Mononuclear cell (primary cell): ENCODE measurements around the gene NAA10. TPM values are rescaled to one million over a fixed set of nuclear protein-coding genes. Genes with fewer than 3 reads are reported as not detected.

Experiments
- H3K27me3 ChIP-seq: 2 replicates; pipeline ENCODE4 v1.6.0; 2011; ENCODE audit warnings: low read length, control low read depth; ENCODE audit not compliant: insufficient read depth
- H3K4me1 ChIP-seq: 2 replicates; pipeline ENCODE4 v1.5.1; 2011; ENCODE audit warnings: mild to moderate bottlenecking, low read length, control low read depth; ENCODE audit not compliant: insufficient read depth
- H3K4me3 ChIP-seq: 2 replicates; pipeline ENCODE4 v1.5.1; 2011; ENCODE audit warnings: mild to moderate bottlenecking, low read length, moderate library complexity
- H3K9me3 ChIP-seq: 2 replicates; pipeline ENCODE4 v1.5.1; 2011; ENCODE audit warnings: low read depth, mild to moderate bottlenecking, control low read depth, low read length
- total RNA-seq: library from RNA; depleted of rRNA; stranded (reverse); fragments of >200 nt; gene quantifications from one replicate; pipeline ENCODE4 v1.2.3, GENCODE V29; 2012

NAA10 gene
- total RNA-seq, 1 donor: 22.0 TPM

DNA sequence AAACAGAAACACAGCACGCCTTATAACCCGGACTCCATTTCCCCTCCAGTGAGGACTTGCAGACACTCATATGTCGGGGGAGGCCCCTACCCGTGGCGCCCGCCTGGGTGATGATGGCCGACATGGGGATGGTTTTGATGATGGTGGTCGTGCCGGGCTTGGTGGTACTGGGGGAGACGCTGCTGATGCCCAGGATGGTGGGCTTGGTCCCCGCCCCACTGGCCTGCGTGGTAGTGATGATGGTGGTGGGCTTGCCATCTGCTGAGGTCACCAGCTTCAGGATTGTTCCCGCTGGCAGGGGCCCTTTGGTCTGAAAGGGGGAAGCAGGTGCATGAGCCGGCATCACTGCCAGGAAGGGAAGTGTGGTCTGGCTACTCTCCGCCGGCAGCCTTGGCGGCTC lies 22.4 kb upstream of the NAA10 start:
- Histone ChIP-seq H3K27me3 (no peaks in the 10 kb centered on the region), H3K4me1 (no peaks in the 10 kb centered on the region), H3K9me3 (no peaks in the 10 kb centered on the region), H3K4me3 (no peak overlapping the region)

DNA sequence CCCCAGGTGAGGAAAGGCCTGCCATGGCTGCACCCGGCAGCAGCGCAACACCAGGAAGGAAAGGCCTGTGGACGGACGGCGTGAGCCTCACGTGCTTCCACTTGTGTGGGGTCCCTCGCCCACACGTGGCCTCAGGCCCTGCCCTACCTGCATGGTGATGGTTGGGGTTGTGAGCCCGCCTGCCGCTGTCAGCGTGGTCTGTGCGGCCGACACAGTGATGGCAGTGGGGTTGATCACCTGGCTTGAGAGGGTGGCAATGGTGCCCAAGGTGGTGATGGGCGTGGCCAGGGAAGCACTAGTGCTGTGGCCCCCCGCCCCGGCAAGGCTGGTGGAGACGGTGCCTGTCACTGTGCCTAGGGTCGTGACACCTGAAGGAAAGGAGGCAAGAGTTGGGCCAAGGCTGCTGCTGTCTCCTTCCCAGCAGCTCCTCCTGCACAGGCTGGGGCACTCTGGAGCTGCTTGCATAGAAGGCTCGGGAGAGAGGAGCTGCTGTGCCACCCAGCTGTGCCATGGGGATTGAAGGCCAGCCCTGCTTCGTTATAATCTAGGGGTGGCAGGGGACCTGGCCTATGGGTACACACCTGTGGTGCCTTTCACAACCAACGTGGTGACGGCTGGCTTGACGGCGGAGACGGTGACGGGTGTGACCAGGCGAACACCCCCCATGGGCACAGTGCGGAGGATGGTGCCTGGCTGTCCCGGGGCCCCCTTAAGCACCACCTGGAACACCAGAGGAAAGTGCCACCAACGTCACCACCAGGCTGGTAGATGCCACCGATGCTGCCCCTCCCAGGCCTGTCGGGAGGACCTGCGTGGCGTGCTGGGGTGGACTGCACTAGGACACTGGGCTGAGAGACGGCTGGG lies 21.4 kb upstream of the NAA10 start:
- H3K4me1 ChIP-seq: no peaks in the 10 kb centered on the region
- no peaks in the 10 kb centered on the region for H3K27me3 ChIP-seq
- H3K4me3 ChIP-seq: no peak overlapping the region
- no peaks in the 10 kb centered on the region for H3K9me3 ChIP-seq

DNA sequence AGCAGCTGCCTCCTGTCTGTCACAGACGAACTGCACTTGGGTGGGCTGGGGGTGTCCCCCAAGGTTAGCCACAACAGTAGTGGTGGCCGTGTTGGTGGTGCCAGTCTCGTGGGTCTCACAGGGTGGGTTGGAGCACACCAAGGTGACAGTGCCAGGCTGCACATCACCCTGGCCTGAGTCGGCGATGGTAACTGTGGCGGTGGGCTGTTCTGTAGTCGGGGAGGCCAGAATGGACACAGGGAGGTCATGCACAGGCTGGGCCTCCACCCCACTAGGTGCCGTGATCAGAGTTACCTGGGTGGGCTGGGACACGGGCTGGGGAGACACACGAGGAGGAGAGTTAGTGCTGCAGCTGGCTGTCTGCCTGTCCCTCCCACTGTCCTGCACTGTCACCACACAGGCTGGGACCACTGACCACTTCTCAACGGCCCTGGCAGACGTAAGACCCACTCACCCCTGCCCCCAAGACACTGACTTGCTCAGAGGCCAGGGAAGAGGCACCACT lies 20.4 kb upstream of the NAA10 start:
- H3K9me3 ChIP-seq: no peaks in the 10 kb centered on the region
- H3K4me1 ChIP-seq: no peaks in the 10 kb centered on the region

GRCh38 chrX:153954558-153955227 lies 19.9 kb upstream of the NAA10 start:
- H3K4me1 ChIP-seq: no peaks in the 10 kb centered on the region
- H3K9me3 ChIP-seq: no peaks in the 10 kb centered on the region
- H3K4me3 ChIP-seq: no peak overlapping the region
- H3K27me3 ChIP-seq: no peaks in the 10 kb centered on the region

More for the DNA sequence above, 20.4 kb upstream of the NAA10 start:
- Histone ChIP-seq H3K27me3 (no peaks in the 10 kb centered on the region), H3K4me3 (no peak overlapping the region)

DNA sequence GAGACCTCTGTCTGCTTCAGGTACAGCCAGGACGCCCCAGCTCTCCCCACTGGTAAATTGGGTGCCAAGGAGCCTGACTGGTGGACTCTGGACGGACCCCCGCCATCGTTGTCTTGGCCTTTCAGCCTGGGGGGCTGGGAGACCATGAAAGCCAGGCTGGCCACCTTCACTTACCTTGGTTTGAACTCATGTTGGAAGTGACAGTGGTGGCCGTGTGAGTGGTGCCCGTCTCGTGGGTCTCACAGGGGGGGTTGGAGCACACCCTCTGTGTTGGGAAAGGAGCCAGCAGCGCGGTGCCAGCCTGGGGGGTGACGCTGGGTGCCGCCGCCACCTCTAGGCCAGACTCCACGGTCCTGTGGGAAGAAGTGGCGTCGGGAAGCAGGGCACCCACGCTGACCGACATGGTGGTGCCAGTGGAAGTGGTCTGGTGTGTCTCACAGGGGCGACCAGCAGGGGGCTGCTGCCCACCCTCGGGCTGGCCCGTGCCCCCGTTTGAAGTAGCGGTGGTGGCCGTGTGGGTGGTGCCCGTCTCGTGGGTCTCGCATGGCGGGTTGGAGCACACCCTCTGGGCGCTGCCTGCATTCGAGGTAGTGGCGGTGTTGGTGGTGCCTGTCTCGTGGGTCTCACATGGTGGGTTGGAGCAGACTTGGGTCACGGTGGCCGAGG lies 19.2 kb upstream of the NAA10 start:
- H3K9me3 ChIP-seq: no peaks in the 10 kb centered on the region
- H3K4me3 ChIP-seq: no peak overlapping the region
- H3K4me1 ChIP-seq: no peaks in the 10 kb centered on the region
- no peaks in the 10 kb centered on the region for H3K27me3 ChIP-seq

DNA sequence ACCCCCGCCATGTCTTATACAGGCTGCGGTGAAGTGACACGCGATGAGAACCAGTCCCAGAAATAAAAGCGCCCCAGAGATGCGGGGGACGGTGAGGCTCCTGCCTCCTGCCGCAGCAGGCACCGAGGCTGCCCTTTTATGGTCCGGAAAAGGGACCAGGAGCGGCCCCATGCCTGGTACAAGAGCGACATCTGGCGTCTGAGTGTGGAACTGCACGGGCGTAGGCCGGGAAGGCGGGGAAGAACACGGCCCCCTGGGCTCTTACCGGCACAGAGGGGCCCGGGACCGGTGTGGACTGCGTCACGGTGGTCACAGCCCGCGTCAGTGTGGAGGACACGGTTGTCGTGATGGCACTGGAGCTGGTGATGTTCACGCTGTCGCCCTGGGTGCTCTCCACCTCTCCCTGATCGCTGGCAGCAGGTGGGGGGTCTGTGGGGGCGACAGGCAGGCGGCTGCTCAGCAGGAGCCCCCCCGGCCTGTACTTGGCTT lies 18.5 kb upstream of the NAA10 start:
- Histone ChIP-seq H3K27me3 (no peaks in the 10 kb centered on the region), H3K9me3 (no peaks in the 10 kb centered on the region), H3K4me1 (no peaks in the 10 kb centered on the region), H3K4me3 (no peak overlapping the region)

DNA sequence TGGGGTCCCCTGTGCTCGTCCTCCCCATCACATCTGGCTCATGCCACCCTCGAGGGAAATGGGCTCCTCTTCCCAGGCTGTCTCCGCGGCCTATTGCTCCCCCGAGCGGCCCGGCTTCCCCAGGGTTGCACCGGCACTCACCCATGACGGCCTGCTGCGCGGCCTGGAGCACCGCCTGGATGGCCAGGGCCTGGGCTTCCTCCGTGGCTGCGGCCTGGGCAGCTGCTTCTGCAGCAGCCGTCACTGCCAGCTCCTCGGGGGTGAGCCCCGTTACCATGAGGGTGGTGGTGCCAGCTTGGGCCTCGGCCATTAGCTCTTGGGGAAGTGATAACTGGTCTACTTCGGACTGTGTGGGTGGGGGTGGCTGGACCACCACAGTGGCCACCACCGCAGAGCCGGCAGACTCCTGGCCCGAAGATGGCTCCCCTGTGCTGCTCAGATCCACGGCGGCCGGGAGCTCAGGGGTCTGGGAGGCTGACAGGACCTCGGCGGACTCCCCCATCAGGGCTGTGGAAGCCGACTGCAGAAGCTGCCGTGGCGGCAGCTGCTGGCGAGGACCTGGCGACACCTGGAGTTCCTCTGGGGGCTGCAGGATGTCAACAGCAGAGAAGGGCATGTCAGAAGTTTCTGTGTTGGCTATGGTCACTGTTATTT lies 17.7 kb upstream of the NAA10 start:
- Histone ChIP-seq H3K4me3 (no peak overlapping the region), H3K27me3 (no peaks in the 10 kb centered on the region), H3K9me3 (no peaks in the 10 kb centered on the region), H3K4me1 (peaks cover 5% of the 10 kb centered on the region)

DNA sequence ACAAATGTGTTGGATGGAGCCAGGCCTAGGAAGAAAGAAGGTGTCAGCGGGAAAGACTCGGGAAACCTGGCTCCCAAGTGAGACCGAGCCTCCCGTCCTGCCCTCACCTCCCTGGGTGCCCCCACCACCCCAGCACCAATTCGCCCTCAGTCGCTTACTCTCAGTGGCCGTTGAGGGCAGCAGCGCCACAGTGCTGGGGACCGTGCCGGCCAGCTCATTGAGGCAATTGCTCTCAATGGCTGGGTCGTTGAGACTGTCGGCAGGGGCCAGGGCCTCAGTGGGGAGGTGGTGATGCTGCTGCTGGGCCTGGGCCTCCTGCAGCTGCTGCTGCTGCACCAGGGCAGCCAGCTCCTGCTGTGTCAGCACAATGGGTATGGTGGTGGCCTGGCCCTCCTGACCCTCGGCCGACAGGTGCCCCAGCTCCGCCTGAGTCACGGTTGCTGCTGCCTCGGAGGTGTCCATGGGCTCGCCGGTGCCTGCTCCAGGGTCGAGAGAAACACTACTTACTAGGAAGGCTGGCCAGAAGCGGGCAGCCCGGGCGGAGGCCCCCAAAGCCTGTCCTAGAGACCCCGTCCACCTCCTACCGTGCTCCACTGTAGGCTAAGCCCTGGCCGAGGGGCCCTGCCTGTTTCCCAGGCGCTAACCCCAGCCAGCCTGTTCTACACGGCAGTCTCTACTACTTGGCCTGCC lies 17.0 kb upstream of the NAA10 start:
- H3K4me1 ChIP-seq: peaks cover 9% of the 10 kb centered on the region
- no peaks in the 10 kb centered on the region for H3K27me3 ChIP-seq
- no peak overlapping the region for H3K4me3 ChIP-seq
- H3K9me3 ChIP-seq: no peaks in the 10 kb centered on the region

DNA sequence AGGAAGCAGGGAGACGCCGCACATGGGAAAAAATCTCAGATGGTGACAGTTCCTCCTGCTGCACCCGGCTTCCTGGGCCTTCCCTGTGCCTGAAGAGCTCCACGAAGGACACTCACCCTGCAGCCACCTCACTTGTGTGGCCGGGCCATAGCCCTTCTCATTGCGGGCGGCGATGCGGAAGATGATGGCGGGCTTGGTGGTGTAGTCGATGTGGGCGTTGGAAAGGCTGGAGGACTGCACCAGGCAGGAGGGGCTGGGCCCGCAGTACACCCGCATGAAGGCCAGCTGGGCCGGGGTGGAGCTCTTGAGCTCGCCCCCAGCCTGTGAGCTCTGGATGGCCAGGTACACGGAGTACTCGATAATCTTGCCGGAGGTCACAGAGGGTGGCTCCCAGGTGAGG lies 15.3 kb upstream of the NAA10 start:
- Histone ChIP-seq H3K9me3 (no peaks in the 10 kb centered on the region), H3K4me1 (peaks cover 12% of the 10 kb centered on the region)

GRCh38 chrX:153948847-153949805 lies 14.3 kb upstream of the NAA10 start:
- Histone ChIP-seq H3K27me3 (no peaks in the 10 kb centered on the region), H3K9me3 (no peaks in the 10 kb centered on the region), H3K4me1 (peaks cover 13% of the 10 kb centered on the region), H3K4me3 (no peak overlapping the region)

More for the DNA sequence above, 15.3 kb upstream of the NAA10 start:
- Histone ChIP-seq H3K27me3 (no peaks in the 10 kb centered on the region), H3K4me3 (no peak overlapping the region)

DNA sequence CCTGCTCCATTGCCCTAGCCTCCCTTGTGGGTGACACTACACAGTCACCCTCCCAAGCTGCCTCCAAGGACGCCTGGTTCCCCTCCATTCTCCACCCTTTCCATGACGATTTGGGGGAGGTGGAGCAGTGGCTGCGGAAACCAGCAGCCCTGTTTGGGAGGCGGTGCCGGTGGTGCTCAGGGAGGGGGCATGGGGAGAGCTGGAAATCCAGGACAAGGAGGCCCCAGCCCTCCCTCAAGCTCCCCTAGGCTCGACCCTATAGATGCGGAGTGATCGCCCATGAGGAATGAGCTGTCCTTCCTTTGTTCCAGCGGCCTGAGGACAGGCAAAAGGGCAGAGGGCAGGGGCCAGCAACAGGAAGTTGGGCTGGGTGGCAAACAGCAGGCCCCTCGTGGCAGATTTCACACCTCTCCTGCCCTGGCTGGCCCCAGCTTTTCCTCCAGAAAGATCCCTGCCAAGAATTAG lies 13.2 kb upstream of the NAA10 start:
- Histone ChIP-seq H3K4me1 (peaks cover 24% of the 10 kb centered on the region), H3K9me3 (no peaks in the 10 kb centered on the region), H3K27me3 (no peaks in the 10 kb centered on the region), H3K4me3 (no peak overlapping the region)

- no peak overlapping the region for H3K4me3 ChIP-seq
- no peaks in the 10 kb centered on the region for H3K27me3 ChIP-seq
- peaks cover 28% of the 10 kb centered on the region for H3K4me1 ChIP-seq
- H3K9me3 ChIP-seq: no peaks in the 10 kb centered on the region
Measured at GRCh38 chrX:153947009-153947769, 12.4 kb upstream of the NAA10 start.
